ENCODE data around the gene ZNF75A. TPM values are rescaled to one million over a fixed set of nuclear protein-coding genes. Genes with fewer than 3 reads are reported as not detected.

The ZNF75A gene
- total and polyA plus RNA-seq, 9 of the 15 experiments (the other 6 are each of a cell fraction or from before 2014, with no cell fraction given) = 7.2 to 24.5 (median 17.1) TPM

DNA sequence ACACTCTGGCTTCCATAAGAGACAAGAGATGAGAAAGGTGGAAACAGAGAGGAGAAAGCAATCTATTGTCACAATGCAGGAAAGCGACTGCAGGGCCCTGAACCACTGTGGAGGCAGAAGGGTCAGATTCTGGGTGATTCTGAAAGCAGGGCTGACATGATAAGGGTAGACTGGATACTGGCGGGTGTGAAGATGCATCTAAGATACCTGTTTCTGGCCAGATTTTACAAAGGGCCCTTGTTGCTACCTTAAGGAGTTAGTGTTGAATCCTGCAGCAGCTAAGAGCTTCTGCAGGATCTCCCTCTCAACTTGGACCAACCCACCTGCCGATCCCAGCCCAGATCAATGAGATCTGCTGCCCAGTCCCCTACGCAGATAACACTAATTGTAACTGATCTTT is 42.8 kb upstream of the ZNF75A start:
- Histone ChIP-seq H3K27me3 (ENCODE audit: control insufficient read depth in 2 of 2, insufficient read depth in 2 of 2, low read length in 2 of 2) (peaks cover 11 to 18% of the 10 kb centered on the region in 2 experiments), H3K27ac (ENCODE audit: extremely low read depth, low read depth, low read length) (no peak overlapping the region), H3K4me3 (no peak overlapping the region), H3K9ac (ENCODE audit: insufficient read depth in 1 of 2, low read depth in 2 of 2, low read length in 2 of 2) (peak overlapping the region in 1 of 2 experiments; percentile 7; a peak in 1 of 4 replicates), H2AFZ (ENCODE audit: low read depth, low read length) (no peak overlapping the region), H3K4me2 (ENCODE audit: insufficient read depth, low read length) (no peak overlapping the region), H3K9me3 (replicated peaks; ENCODE audit: control insufficient read depth, insufficient read depth, low read depth, low read length) (peaks cover 11% of the 10 kb centered on the region), H4K20me1 (replicated peaks; ENCODE audit: control insufficient read depth, insufficient read depth, low read length) (no peaks in the 10 kb centered on the region), H3K79me2 (ENCODE audit: control insufficient read depth, insufficient read depth, low read length) (no peaks in the 10 kb centered on the region), H3K9me1 (ENCODE audit: control insufficient read depth, insufficient read depth, low read length) (no peaks in the 10 kb centered on the region), H3K36me3 (ENCODE audit: control insufficient read depth, insufficient read depth, low read length) (no peaks in the 10 kb centered on the region), H3K4me1 (replicated peaks in 1 of 2; ENCODE audit: control insufficient read depth in 2 of 2, insufficient read depth in 2 of 2, low read length in 2 of 2) (peaks cover 4 to 21% of the 10 kb centered on the region in 2 experiments; a peak in 4 of 5 replicates)
- FAIRE-seq = no peak
- 72% methylated on average over 4 of the region's 4 CpGs for WGBS (ENCODE audit: insufficient coverage, low coverage, missing lambda C conversion rate)
- DNase-seq (ENCODE audit: extremely low read depth in 1 of 4, low spot score in 3 of 4) = no peak
- ATAC-seq = no peak
- POLR2A ChIA-PET = interaction anchor here (0.6 to 2.7 kb wide), 2 partner anchors 8 to 103 kb away, joined by 3 to 12 read pairs; no protein-coding TSS in a partner anchor
- in situ Hi-C loops (cut with MboI) = no loop called here
- CTCF ChIA-PET (ENCODE audit: low intra/inter-chr PET ratio) = no interaction called here
- BruUV-seq (replicated peaks) = no TSS peak
- TF ChIP-seq, protein P1, sequence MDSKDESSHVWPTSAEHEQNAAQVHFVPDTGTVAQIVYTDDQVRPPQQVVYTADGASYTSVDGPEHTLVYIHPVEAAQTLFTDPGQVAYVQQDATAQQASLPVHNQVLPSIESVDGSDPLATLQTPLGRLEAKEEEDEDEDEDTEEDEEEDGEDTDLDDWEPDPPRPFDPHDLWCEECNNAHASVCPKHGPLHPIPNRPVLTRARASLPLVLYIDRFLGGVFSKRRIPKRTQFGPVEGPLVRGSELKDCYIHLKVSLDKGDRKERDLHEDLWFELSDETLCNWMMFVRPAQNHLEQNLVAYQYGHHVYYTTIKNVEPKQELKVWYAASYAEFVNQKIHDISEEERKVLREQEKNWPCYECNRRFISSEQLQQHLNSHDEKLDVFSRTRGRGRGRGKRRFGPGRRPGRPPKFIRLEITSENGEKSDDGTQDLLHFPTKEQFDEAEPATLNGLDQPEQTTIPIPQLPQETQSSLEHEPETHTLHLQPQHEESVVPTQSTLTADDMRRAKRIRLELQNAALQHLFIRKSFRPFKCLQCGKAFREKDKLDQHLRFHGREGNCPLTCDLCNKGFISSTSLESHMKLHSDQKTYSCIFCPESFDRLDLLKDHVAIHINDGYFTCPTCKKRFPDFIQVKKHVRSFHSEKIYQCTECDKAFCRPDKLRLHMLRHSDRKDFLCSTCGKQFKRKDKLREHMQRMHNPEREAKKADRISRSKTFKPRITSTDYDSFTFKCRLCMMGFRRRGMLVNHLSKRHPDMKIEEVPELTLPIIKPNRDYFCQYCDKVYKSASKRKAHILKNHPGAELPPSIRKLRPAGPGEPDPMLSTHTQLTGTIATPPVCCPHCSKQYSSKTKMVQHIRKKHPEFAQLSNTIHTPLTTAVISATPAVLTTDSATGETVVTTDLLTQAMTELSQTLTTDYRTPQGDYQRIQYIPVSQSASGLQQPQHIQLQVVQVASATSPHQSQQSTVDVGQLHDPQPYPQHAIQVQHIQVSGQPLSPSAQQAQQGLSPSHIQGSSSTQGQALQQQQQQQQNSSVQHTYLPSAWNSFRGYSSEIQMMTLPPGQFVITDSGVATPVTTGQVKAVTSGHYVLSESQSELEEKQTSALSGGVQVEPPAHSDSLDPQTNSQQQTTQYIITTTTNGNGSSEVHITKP (IDR thresholded peaks at IDR 0.05; ENCODE audit: partially characterized antibody) = peak; percentile 69
- no peak for TF ChIP-seq RBM15 (IDR thresholded peaks at IDR 0.05; ENCODE audit: insufficient read depth, low read length)
- intact Hi-C loops (cut with micrococcal nuclease) = loop anchor here (5.0 to 10.0 kb wide), 2 partner anchors 108 to 240 kb away; partner anchors contain the start of gene CLUAP1
